Neural progenitor cell (in vitro differentiated cells): ENCODE results near the gene NPTX1. TPM values are rescaled to one million over a fixed set of nuclear protein-coding genes. Genes with fewer than 3 reads are reported as not detected.

Experiments used
- DNase-seq: peaks from one replicate; pipeline ENCODE4 v3.0.0-alpha.2; 2016; ENCODE audit warnings: low spot score
- H2AFZ ChIP-seq: fragments of 200-600 bp; sonication (generic); replicated peaks from 2 replicates; pipeline ENCODE4 v1.6.1; 2016; ENCODE audit warnings: antibody characterized with exemption
- H3F3A ChIP-seq: fragments of 200-600 bp; sonication (generic); 2 replicates; pipeline ENCODE4 v1.6.1; 2016; ENCODE audit warnings: antibody characterized with exemption, low read depth
- H3K27ac ChIP-seq: fragments of 200-600 bp; sonication (generic); 2 replicates; pipeline ENCODE4 v1.5.1; 2016; ENCODE audit warnings: mild to moderate bottlenecking
- H3K27me3 ChIP-seq: fragments of 200-600 bp; sonication (generic); 2 replicates; pipeline ENCODE4 v1.6.1; 2016; ENCODE audit warnings: mild to moderate bottlenecking, moderate library complexity
- H3K36me3 ChIP-seq: fragments of 200-600 bp; sonication (generic); 2 replicates; pipeline ENCODE4 v1.5.1; 2016
- H3K4me1 ChIP-seq: fragments of 200-600 bp; sonication (generic); 2 replicates; pipeline ENCODE4 v1.6.1; 2016; ENCODE audit warnings: mixed run types
- H3K4me2 ChIP-seq: fragments of 200-600 bp; sonication (generic); 2 replicates; pipeline ENCODE4 v1.6.1; 2016
- H3K4me3 ChIP-seq: fragments of 200-600 bp; sonication (generic); 2 replicates; pipeline ENCODE4 v1.5.1; 2016
- H3K79me2 ChIP-seq: fragments of 200-600 bp; sonication (generic); 2 replicates; pipeline ENCODE4 v1.6.1; 2016; ENCODE audit warnings: low read depth
- H3K9ac ChIP-seq: fragments of 200-600 bp; sonication (generic); 2 replicates; pipeline ENCODE4 v1.6.1; 2016
- H3K9me3 ChIP-seq: fragments of 200-600 bp; sonication (generic); 2 replicates; pipeline ENCODE4 v1.5.1; 2016; ENCODE audit warnings: low read depth
- H4K20me1 ChIP-seq: fragments of 200-600 bp; sonication (generic); 2 replicates; pipeline ENCODE4 v1.6.1; 2016; ENCODE audit warnings: low read depth
- H3K27ac Mint-ChIP-seq: 3 replicates; pipeline ENCODE4 v1.8.0; 2021; ENCODE audit warnings: mixed read lengths
- H3K27me3 Mint-ChIP-seq: 2 replicates; pipeline ENCODE4 v1.8.0; 2022; ENCODE audit warnings: low read depth, mild to moderate bottlenecking, inconsistent platforms, moderate library complexity, mixed read lengths; ENCODE audit not compliant: insufficient read depth
- H3K36me3 Mint-ChIP-seq: 3 replicates; pipeline ENCODE4 v1.8.0; 2021; ENCODE audit warnings: mixed read lengths
- H3K4me1 Mint-ChIP-seq: 3 replicates; pipeline ENCODE4 v1.8.0; 2021; ENCODE audit warnings: mixed read lengths
- H3K4me3 Mint-ChIP-seq: 3 replicates; pipeline ENCODE4 v1.8.0; 2021; ENCODE audit warnings: mild to moderate bottlenecking, moderate library complexity, mixed read lengths
- H3K9me3 Mint-ChIP-seq: 3 replicates; pipeline ENCODE4 v1.8.0; 2020; ENCODE audit warnings: mixed read lengths
- EZH2 ChIP-seq: fragments of 200-600 bp; sonication (generic); IDR thresholded peaks from 2 replicates; pipeline ENCODE4 v1.6.1; 2017; ENCODE audit warnings: antibody characterized with exemption, mild to moderate bottlenecking, moderate library complexity
- EZH2phosphoT487 ChIP-seq: fragments of 200-600 bp; sonication (generic); IDR thresholded peaks from 2 replicates; pipeline ENCODE4 v1.6.1; 2017; ENCODE audit warnings: antibody characterized with exemption
- total RNA-seq: library from RNA; depleted of rRNA; stranded (reverse); fragments of >200 nt; gene quantifications from 2 replicates; pipeline ENCODE4 v1.2.3, GENCODE V29; 2015; ENCODE audit warnings: low replicate concordance
- TF ChIP-seq, protein P1 (sequence below): fragments of 200-600 bp; sonication (generic); IDR thresholded peaks from 2 replicates; pipeline ENCODE4 v1.5.1; 2017; ENCODE audit warnings: antibody characterized with exemption, mild to moderate bottlenecking

Gene NPTX1
- total RNA-seq, 1 donor from 2014 or later = 2.6 TPM

GRCh38 chr17:80468781-80469493 is 7.5 kb downstream of the NPTX1 start:
- Histone ChIP-seq H3K4me3 (no peak overlapping the region), H3K27me3 (peaks cover 99% of the 10 kb centered on the region), H4K20me1 (peaks cover 17% of the 10 kb centered on the region), H3K9me3 (no peaks in the 10 kb centered on the region), H2AFZ (no peak overlapping the region), H3K27ac (no peak overlapping the region), H3K4me2 (no peak overlapping the region), H3F3A (no peaks in the 10 kb centered on the region), H3K4me1 (no peaks in the 10 kb centered on the region), H3K9ac (no peak overlapping the region), H3K36me3 (no peaks in the 10 kb centered on the region), H3K79me2 (no peaks in the 10 kb centered on the region)
- no peaks in the 10 kb centered on the region for H3K4me1 Mint-ChIP-seq
- H3K36me3 Mint-ChIP-seq = peaks cover 7% of the 10 kb centered on the region
- no peak for DNase-seq
- peak overlapping the region; percentile 33 for H3K4me3 Mint-ChIP-seq
- H3K9me3 Mint-ChIP-seq = no peaks in the 10 kb centered on the region
- TF ChIP-seq EZH2phosphoT487 = no peak
- TF ChIP-seq, protein P1, sequence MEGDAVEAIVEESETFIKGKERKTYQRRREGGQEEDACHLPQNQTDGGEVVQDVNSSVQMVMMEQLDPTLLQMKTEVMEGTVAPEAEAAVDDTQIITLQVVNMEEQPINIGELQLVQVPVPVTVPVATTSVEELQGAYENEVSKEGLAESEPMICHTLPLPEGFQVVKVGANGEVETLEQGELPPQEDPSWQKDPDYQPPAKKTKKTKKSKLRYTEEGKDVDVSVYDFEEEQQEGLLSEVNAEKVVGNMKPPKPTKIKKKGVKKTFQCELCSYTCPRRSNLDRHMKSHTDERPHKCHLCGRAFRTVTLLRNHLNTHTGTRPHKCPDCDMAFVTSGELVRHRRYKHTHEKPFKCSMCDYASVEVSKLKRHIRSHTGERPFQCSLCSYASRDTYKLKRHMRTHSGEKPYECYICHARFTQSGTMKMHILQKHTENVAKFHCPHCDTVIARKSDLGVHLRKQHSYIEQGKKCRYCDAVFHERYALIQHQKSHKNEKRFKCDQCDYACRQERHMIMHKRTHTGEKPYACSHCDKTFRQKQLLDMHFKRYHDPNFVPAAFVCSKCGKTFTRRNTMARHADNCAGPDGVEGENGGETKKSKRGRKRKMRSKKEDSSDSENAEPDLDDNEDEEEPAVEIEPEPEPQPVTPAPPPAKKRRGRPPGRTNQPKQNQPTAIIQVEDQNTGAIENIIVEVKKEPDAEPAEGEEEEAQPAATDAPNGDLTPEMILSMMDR = no peak
- no peak for TF ChIP-seq EZH2
- H3K27ac Mint-ChIP-seq = no peak overlapping the region
- H3K27me3 Mint-ChIP-seq = peaks cover 17% of the 10 kb centered on the region

DNA sequence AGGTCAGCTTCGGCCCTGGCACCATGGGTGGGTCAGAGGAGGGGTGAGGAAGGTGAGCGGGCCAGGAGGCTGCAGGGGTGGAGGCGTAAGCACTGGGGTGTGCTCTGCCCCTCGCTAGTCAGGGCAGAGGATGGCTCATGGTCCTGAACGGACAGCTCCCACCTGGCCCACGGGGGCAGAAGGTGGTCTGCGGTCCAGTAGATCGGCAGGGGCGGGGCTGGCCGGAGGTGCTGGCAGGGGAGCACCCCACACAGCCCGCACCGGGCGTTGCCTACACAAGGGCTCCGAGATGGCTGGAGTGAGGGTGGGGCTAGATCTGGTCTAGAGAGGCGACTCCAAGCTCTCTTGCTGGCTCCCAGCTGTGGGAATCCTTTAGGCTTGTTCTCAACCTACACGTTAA is 8.2 kb downstream of the NPTX1 start:
- DNase-seq = peak; percentile 80
- H3K27ac Mint-ChIP-seq = no peak overlapping the region
- H3K27me3 Mint-ChIP-seq = peaks cover 17% of the 10 kb centered on the region

GRCh38 chr17:80466188-80466705 is 10.2 kb downstream of the NPTX1 start:
- H4K20me1 ChIP-seq = peaks cover 15% of the 10 kb centered on the region
- no peaks in the 10 kb centered on the region for H3K9me3 ChIP-seq
- H3K27me3 ChIP-seq = peaks cover 93% of the 10 kb centered on the region
- TF ChIP-seq EZH2 (no peak), EZH2phosphoT487 (no peak)
- TF ChIP-seq, protein P1 = no peak
- DNase-seq = no peak
- no peak overlapping the region for H3K4me3 ChIP-seq
- H3K79me2 ChIP-seq = no peaks in the 10 kb centered on the region
- peaks cover 12% of the 10 kb centered on the region for H3K27me3 Mint-ChIP-seq
- peaks cover 7% of the 10 kb centered on the region for H3K36me3 Mint-ChIP-seq
- no peak overlapping the region for H3K9ac ChIP-seq
- no peak overlapping the region for H3K27ac Mint-ChIP-seq
- no peaks in the 10 kb centered on the region for H3K4me1 Mint-ChIP-seq
- H3F3A ChIP-seq = no peaks in the 10 kb centered on the region
- no peak overlapping the region for H3K27ac ChIP-seq
- H3K4me3 Mint-ChIP-seq = no peak overlapping the region
- no peak overlapping the region for H3K4me2 ChIP-seq
- H2AFZ ChIP-seq = no peak overlapping the region
- H3K9me3 Mint-ChIP-seq = no peaks in the 10 kb centered on the region
- H3K4me1 ChIP-seq = no peaks in the 10 kb centered on the region
- no peaks in the 10 kb centered on the region for H3K36me3 ChIP-seq

More for the DNA sequence above, 8.2 kb downstream of the NPTX1 start:
- TF ChIP-seq EZH2phosphoT487 = no peak
- TF ChIP-seq EZH2 = no peak
- TF ChIP-seq, protein P1 = no peak
- H3K36me3 ChIP-seq = no peaks in the 10 kb centered on the region
- H4K20me1 ChIP-seq = peaks cover 15% of the 10 kb centered on the region
- peaks cover 95% of the 10 kb centered on the region for H3K27me3 ChIP-seq
- H2AFZ ChIP-seq = no peak overlapping the region
- Mint-ChIP-seq H3K9me3 (no peaks in the 10 kb centered on the region), H3K4me3 (peak overlapping the region; percentile 33), H3K4me1 (no peaks in the 10 kb centered on the region), H3K36me3 (peaks cover 7% of the 10 kb centered on the region)
- no peak overlapping the region for H3K9ac ChIP-seq
- H3K4me1 ChIP-seq = no peaks in the 10 kb centered on the region
- no peak overlapping the region for H3K27ac ChIP-seq
- no peaks in the 10 kb centered on the region for H3K79me2 ChIP-seq
- H3F3A ChIP-seq = no peaks in the 10 kb centered on the region
- H3K4me2 ChIP-seq = no peak overlapping the region
- H3K4me3 ChIP-seq = no peak overlapping the region
- H3K9me3 ChIP-seq = no peaks in the 10 kb centered on the region
